HUDEP-2 (cell line): ENCODE measurements around the gene TAS2R46.
"Not testable (repeated sequence)": the region's sequence is repeated elsewhere in the genome, so short reads cannot be mapped to it uniquely, and the experiment has no call there.

ENCODE experiments used
- DNase-seq, 76 experiments: peaks; one replicate each; lab custom pipeline; 2025; ENCODE audit not compliant: unreplicated experiment in 76 of 76; lab: John Stamatoyannopoulos, UW

TAS2R46 gene

GRCh38 chr12:11040162-11040561, 21.9 kb downstream of the TAS2R46 start:
- DNase-seq: no peak

GRCh38 chr12:11039171-11039570, 22.9 kb downstream of the TAS2R46 start:
- no peak for DNase-seq

GRCh38 chr12:11033959-11034358, 28.1 kb downstream of the TAS2R46 start:
- not testable (repeated sequence) for DNase-seq

GRCh38 chr12:11031307-11031706, 30.8 kb downstream of the TAS2R46 start, which contains the start of gene TAS2R31:
Gene TAS2R31, minus strand, starts transcription at chr12:11031407. Its CDS starts 72 bp downstream, at chr12:11031335.
- DNase-seq: no peak

- DNase-seq: peak in 7 of 76 experiments; percentile 1 to 7 (median 5)
These were observed 36.0 kb downstream of the TAS2R46 start for GRCh38 chr12:11026118-11026517.

- DNase-seq: no peak
These were observed 38.7 kb downstream of the TAS2R46 start for GRCh38 chr12:11023387-11023786.

GRCh38 chr12:11022520-11022919, 39.6 kb downstream of the TAS2R46 start, which contains the start of gene TAS2R19:
Gene TAS2R19, minus strand, starts transcription at chr12:11022620. Its CDS starts 49 bp downstream, at chr12:11022571.
- no peak for DNase-seq

GRCh38 chr12:11016937-11017336, 45.2 kb downstream of the TAS2R46 start:
- no peak for DNase-seq

GRCh38 chr12:11015775-11016430, 46.2 kb downstream of the TAS2R46 start:
- no peak for DNase-seq

- no peak for DNase-seq
These were observed 47.9 kb downstream of the TAS2R46 start for GRCh38 chr12:11014234-11014633.
